PC-3 (cell line): ENCODE measurements around the gene TMEM37. TPM values are rescaled to one million over a fixed set of nuclear protein-coding genes. Genes with fewer than 3 reads are reported as not detected.

ENCODE experiments used
- ATAC-seq: fragments of 200-7000 bp; cut with Tn5 transposase; 2 replicates; pipeline ENCODE4 v1.9.1; 2020; ENCODE audit warnings: mild to moderate bottlenecking, moderate library complexity
- BruUV-seq: library from RNA; stranded (reverse); fragments of 400-500 nt; replicated peaks from 2 replicates; lab custom pipeline; 2021; lab: Mats Ljungman, UMichigan
- CTCF ChIA-PET: fragments of 300-600 bp; sonication (Branson Sonifier 250); formaldehyde crosslinking; loops from one replicate; lab custom pipeline; 2022; ENCODE audit warnings: antibody characterized with exemption; lab: Charles Lee
- POLR2A ChIA-PET: fragments of 300-600 bp; sonication (Branson Sonifier 250); formaldehyde crosslinking; loops from one replicate; lab custom pipeline; 2022; ENCODE audit warnings: antibody characterized with exemption; ENCODE audit not compliant: unreplicated experiment; lab: Charles Lee
- DNase-seq: peaks from one replicate; pipeline ENCODE4 v3.0.0-alpha.2; 2015
- H2AFZ ChIP-seq: fragments of 300-600 bp; sonication (generic); 2 replicates; pipeline ENCODE4 v1.6.0; 2016; ENCODE audit warnings: antibody characterized with exemption, low read length
- H3F3A ChIP-seq: fragments of 300-600 bp; sonication (generic); one replicate; pipeline ENCODE4 v1.6.0; 2017; ENCODE audit warnings: antibody characterized with exemption, low read length, control low read depth, mild to moderate bottlenecking; ENCODE audit not compliant: unreplicated experiment
- H3K27ac ChIP-seq: fragments of 300-600 bp; sonication (generic); 2 replicates; pipeline ENCODE4 v1.5.1; 2016; ENCODE audit warnings: mild to moderate bottlenecking, low read length
- H3K27me3 ChIP-seq: fragments of 300-600 bp; sonication (generic); 2 replicates; pipeline ENCODE4 v1.6.1; 2016; ENCODE audit warnings: low read length, mixed read lengths
- H3K36me3 ChIP-seq: fragments of 300-600 bp; sonication (generic); 2 replicates; pipeline ENCODE4 v1.6.1; 2016; ENCODE audit warnings: low read depth, mixed run types, low read length, mixed read lengths
- H3K4me1 ChIP-seq: fragments of 300-600 bp; sonication (generic); 2 replicates; pipeline ENCODE4 v1.5.1; 2016; ENCODE audit warnings: low read length; ENCODE audit not compliant: insufficient read depth
- H3K4me2 ChIP-seq: fragments of 300-600 bp; sonication (generic); 2 replicates; pipeline ENCODE4 v1.6.0; 2016; ENCODE audit warnings: low read length
- H3K4me3 ChIP-seq: fragments of 300-600 bp; sonication (generic); 2 replicates; pipeline ENCODE4 v1.5.1; 2016; ENCODE audit warnings: mild to moderate bottlenecking, low read length, mixed read lengths
- H3K79me2 ChIP-seq: fragments of 300-600 bp; sonication (generic); 2 replicates; pipeline ENCODE4 v1.6.1; 2017; ENCODE audit warnings: low read length, mixed read lengths
- H3K9ac ChIP-seq: fragments of 300-600 bp; sonication (generic); 2 replicates; pipeline ENCODE4 v1.6.0; 2016; ENCODE audit warnings: mild to moderate bottlenecking, low read length
- H3K9me2 ChIP-seq: fragments of 300-600 bp; sonication (generic); replicated peaks from 2 replicates; pipeline ENCODE4 v1.6.1; 2016; ENCODE audit warnings: mixed run types, low read length, mixed read lengths
- H3K9me3 ChIP-seq: fragments of 300-600 bp; sonication (generic); 2 replicates; pipeline ENCODE4 v1.6.1; 2016; ENCODE audit warnings: low read length, mixed read lengths
- H4K20me1 ChIP-seq: fragments of 300-600 bp; sonication (generic); 2 replicates; pipeline ENCODE4 v1.6.1; 2016; ENCODE audit warnings: low read length, mixed read lengths
- EZH2 ChIP-seq: fragments of 300-600 bp; sonication (generic); IDR thresholded peaks from one replicate; pipeline ENCODE4 v1.6.1; 2017; ENCODE audit warnings: antibody characterized with exemption, mild to moderate bottlenecking, low read length; ENCODE audit not compliant: unreplicated experiment
- EZH2phosphoT487 ChIP-seq: fragments of 300-600 bp; sonication (generic); IDR thresholded peaks from 2 replicates; pipeline ENCODE4 v1.6.1; 2018; ENCODE audit warnings: mild to moderate bottlenecking, antibody characterized with exemption, low read length, borderline replicate concordance
- intact Hi-C: fragments of 100-400 bp; cut with micrococcal nuclease; formaldehyde crosslinking; loops from 2 replicates; pipeline ENCODE4 v1.9.0; 2023
- total RNA-seq: library from RNA; depleted of rRNA; stranded (reverse); fragments of >200 nt; gene quantifications from 2 replicates; pipeline ENCODE4 v1.2.3, GENCODE V29; 2014
- TF ChIP-seq, protein P1 (sequence below): fragments of 300-600 bp; sonication (generic); conservative IDR thresholded peaks from 2 replicates; pipeline ENCODE4 v1.5.1; 2017; ENCODE audit warnings: antibody characterized with exemption, low read depth, mild to moderate bottlenecking, low read length

TMEM37 gene
- total RNA-seq, 1 experiment from 2014 or later: 0.26 TPM

DNA sequence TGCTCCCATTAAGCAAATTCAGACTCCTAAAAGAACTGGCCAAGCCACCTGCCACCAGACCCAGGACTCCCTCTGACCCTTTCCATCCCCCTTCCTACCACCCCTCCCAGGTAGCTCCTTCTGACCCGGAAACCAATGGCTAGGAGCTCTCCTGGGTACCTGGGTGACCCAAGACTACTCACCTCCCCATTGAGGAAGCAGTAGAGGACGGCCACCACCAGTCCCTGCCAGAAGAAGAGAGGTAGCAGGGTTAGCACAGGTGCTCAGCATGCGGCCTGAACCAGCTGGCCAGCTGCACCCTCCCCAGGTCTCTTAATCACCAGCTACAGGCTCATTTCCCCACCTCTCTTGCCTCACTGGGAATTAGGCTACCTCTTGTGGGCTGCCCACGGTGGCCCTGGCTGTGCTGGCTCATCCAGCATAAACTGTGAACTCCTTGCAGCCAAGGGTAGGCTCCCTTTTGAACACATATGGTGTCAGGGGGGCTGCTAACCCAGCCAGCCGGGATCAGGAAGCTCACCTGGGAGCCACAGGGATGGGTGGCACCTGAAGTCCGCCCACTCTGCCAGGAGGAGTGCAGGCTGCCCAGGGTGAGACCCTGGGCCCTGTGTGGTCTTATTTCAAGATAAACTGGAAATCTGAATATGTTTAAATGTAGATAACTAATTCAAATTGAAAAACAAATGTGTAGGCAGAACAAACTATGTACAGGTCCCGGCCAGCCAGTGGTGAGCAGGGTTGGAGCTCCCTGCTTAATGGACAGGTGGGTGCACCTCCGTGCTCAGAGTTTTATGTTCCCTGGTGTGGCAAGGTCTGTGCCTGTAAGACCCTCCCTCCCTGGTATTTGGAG, 9.9 kb downstream of the TMEM37 start:
- Histone ChIP-seq H3K9me3 (no peaks in the 10 kb centered on the region), H3K79me2 (no peaks in the 10 kb centered on the region), H3K4me2 (no peak overlapping the region), H3K9me2 (no peaks in the 10 kb centered on the region), H3K4me3 (no peak overlapping the region), H4K20me1 (no peaks in the 10 kb centered on the region), H3K9ac (no peak overlapping the region), H3K36me3 (no peaks in the 10 kb centered on the region), H3F3A (no peaks in the 10 kb centered on the region), H2AFZ (no peak overlapping the region), H3K27ac (no peak overlapping the region), H3K4me1 (no peaks in the 10 kb centered on the region), H3K27me3 (peaks cover 24% of the 10 kb centered on the region)
- no peak for TF ChIP-seq EZH2phosphoT487
- TF ChIP-seq, protein P1, sequence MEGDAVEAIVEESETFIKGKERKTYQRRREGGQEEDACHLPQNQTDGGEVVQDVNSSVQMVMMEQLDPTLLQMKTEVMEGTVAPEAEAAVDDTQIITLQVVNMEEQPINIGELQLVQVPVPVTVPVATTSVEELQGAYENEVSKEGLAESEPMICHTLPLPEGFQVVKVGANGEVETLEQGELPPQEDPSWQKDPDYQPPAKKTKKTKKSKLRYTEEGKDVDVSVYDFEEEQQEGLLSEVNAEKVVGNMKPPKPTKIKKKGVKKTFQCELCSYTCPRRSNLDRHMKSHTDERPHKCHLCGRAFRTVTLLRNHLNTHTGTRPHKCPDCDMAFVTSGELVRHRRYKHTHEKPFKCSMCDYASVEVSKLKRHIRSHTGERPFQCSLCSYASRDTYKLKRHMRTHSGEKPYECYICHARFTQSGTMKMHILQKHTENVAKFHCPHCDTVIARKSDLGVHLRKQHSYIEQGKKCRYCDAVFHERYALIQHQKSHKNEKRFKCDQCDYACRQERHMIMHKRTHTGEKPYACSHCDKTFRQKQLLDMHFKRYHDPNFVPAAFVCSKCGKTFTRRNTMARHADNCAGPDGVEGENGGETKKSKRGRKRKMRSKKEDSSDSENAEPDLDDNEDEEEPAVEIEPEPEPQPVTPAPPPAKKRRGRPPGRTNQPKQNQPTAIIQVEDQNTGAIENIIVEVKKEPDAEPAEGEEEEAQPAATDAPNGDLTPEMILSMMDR: no peak
- no peak for TF ChIP-seq EZH2
- no peak for ATAC-seq
- intact Hi-C loops: no loop called here
- no TSS peak for BruUV-seq
- ChIA-PET CTCF (no interaction called here), POLR2A (no interaction called here)
- DNase-seq: no peak

DNA sequence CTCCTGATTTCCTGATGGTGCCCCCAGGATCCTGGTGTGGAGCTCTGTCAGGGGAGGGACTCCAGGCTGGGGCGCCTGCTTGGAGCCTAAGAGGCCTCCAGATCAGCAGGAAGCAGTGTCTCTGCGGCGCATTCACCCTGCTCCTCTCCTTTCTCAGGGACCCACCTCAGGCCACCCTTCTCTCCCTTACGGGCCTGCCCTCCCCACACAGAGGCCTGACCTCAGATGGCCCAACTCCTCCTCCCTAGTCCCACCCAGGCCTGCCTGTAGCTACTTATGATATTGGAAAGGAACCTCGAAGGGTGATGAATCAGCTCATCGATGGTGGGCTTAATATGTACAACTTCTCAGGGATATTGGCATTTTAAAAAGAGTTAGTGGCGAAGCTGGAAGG, 10.6 kb downstream of the TMEM37 start:
- Histone ChIP-seq H3F3A (no peaks in the 10 kb centered on the region), H3K27ac (no peak overlapping the region), H3K9me3 (no peaks in the 10 kb centered on the region), H3K79me2 (no peaks in the 10 kb centered on the region), H3K9me2 (no peaks in the 10 kb centered on the region), H3K4me1 (no peaks in the 10 kb centered on the region), H3K36me3 (no peaks in the 10 kb centered on the region), H3K9ac (no peak overlapping the region), H3K4me2 (no peak overlapping the region), H3K27me3 (peaks cover 30% of the 10 kb centered on the region), H3K4me3 (no peak overlapping the region), H4K20me1 (no peaks in the 10 kb centered on the region), H2AFZ (no peak overlapping the region)
- CTCF ChIA-PET: no interaction called here
- TF ChIP-seq, protein P1: no peak
- no peak for TF ChIP-seq EZH2phosphoT487
- TF ChIP-seq EZH2: no peak
- POLR2A ChIA-PET: no interaction called here
- BruUV-seq: no TSS peak
- ATAC-seq: no peak
- no peak for DNase-seq
- intact Hi-C loops: no loop called here

DNA sequence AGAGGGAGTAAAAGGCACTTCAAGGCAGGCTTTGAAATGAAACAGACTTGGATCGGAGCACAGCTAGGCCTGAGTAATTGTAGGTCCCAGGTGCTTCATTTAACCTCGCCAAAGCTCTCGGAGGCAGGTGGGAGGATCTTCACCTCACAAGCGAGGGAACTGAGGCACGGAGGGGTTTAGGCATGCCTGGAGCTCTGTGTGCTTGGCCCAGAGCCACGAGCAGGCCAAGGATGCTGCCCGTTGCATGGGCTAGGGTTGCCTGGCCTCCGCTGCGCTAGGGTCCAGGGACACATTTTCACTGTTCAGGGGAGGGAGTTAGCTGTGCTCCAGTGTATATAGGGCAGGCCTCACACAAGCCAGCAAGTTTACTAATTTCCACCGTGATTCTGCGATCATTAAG, 11.2 kb downstream of the TMEM37 start:
- POLR2A ChIA-PET: no interaction called here
- no peak overlapping the region for H3K4me2 ChIP-seq
- no peaks in the 10 kb centered on the region for H3K4me1 ChIP-seq
- H3K27ac ChIP-seq: no peak overlapping the region
- peaks cover 35% of the 10 kb centered on the region for H3K27me3 ChIP-seq
- H3K9me2 ChIP-seq: no peaks in the 10 kb centered on the region
- no TSS peak for BruUV-seq
- no peak overlapping the region for H3K9ac ChIP-seq
- no peak for TF ChIP-seq EZH2
- TF ChIP-seq EZH2phosphoT487: no peak
- TF ChIP-seq, protein P1: no peak
- DNase-seq: no peak
- no peaks in the 10 kb centered on the region for H4K20me1 ChIP-seq
- intact Hi-C loops: no loop called here
- CTCF ChIA-PET: no interaction called here
- H3K9me3 ChIP-seq: no peaks in the 10 kb centered on the region
- H3K79me2 ChIP-seq: no peaks in the 10 kb centered on the region
- no peaks in the 10 kb centered on the region for H3F3A ChIP-seq
- ATAC-seq: no peak
- no peaks in the 10 kb centered on the region for H3K36me3 ChIP-seq
- no peak overlapping the region for H2AFZ ChIP-seq
- H3K4me3 ChIP-seq: no peak overlapping the region
